Measurements from ENCODE around the gene TMEM167A. TPM values are rescaled to one million over a fixed set of nuclear protein-coding genes. Genes with fewer than 3 reads are reported as not detected.
"Not testable (repeated sequence)": the region's sequence is repeated elsewhere in the genome, so short reads cannot be mapped to it uniquely, and the experiment has no call there.

Gene TMEM167A
- total and polyA plus RNA-seq, 3 experiments from 2014 or later, result 61.6 to 96.6 (median 93.6) TPM

GRCh38 chr5:83077662-83078261 is 568 bp upstream of the TMEM167A start:
- Histone ChIP-seq H3K4me3 (ENCODE audit: low read length) (peak overlapping the region; percentile 89), H3K27me3 (ENCODE audit: insufficient read depth, low read length, poor library complexity, severe bottlenecking) (no peaks in the 10 kb centered on the region), H3K9me3 (ENCODE audit: low read length) (no peaks in the 10 kb centered on the region), H3K36me3 (ENCODE audit: insufficient read depth, low read length) (peaks cover 7% of the 10 kb centered on the region), H3K27ac (ENCODE audit: low read depth, low read length) (peak overlapping the region; percentile 92), H3K4me1 (ENCODE audit: insufficient read depth, low read length) (peaks cover 16% of the 10 kb centered on the region)
- Mint-ChIP-seq H3K9me3 (no peaks in the 10 kb centered on the region), H3K4me1 (peaks cover 47 to 61% (median 55%) of the 10 kb centered on the region in 3 donors), H3K4me3 (peak overlapping the region; percentile 96 to 99 (median 98)), H3K27ac (peak overlapping the region; percentile 94 to 99 (median 98)), H3K36me3 (peaks cover 4 to 30% (median 15%) of the 10 kb centered on the region in 3 donors), H3K27me3 (no peaks in the 10 kb centered on the region)
- CTCF ChIA-PET, result interaction anchor here (1.8 kb wide), 1 partner anchor 17 kb away, joined by 4 read pairs; no protein-coding TSS in a partner anchor
- POLR2A ChIA-PET, result interaction anchor here (0.8 kb wide), 1 partner anchor 16 kb away, joined by 3 read pairs; no protein-coding TSS in a partner anchor
- DNase-seq, result no peak

GRCh38 chr5:83072966-83073365 is 4.2 kb downstream of the TMEM167A start:
- DNase-seq, result no peak
- no peak overlapping the region for H3K4me3 ChIP-seq (ENCODE audit: low read length)
- POLR2A ChIA-PET, result no interaction called here
- peaks cover 4 to 45% (median 15%) of the 10 kb centered on the region in 3 donors for H3K36me3 Mint-ChIP-seq
- H3K4me3 Mint-ChIP-seq, result peak overlapping the region in 3 of 7 donors; percentile 10 to 16 (median 12)
- peaks cover 73 to 94% (median 94%) of the 10 kb centered on the region in 3 donors for H3K4me1 Mint-ChIP-seq
- peak overlapping the region in 2 of 8 donors; percentile 6 to 24 for H3K27ac Mint-ChIP-seq
- CTCF ChIA-PET, result no interaction called here
- no peaks in the 10 kb centered on the region for H3K27me3 Mint-ChIP-seq
- peaks cover 7% of the 10 kb centered on the region for H3K36me3 ChIP-seq (ENCODE audit: insufficient read depth, low read length)
- no peaks in the 10 kb centered on the region for H3K9me3 Mint-ChIP-seq
- no peak overlapping the region for H3K27ac ChIP-seq (ENCODE audit: low read depth, low read length)
- no peaks in the 10 kb centered on the region for H3K27me3 ChIP-seq (ENCODE audit: insufficient read depth, low read length, poor library complexity, severe bottlenecking)
- no peaks in the 10 kb centered on the region for H3K9me3 ChIP-seq (ENCODE audit: low read length)
- H3K4me1 ChIP-seq (ENCODE audit: insufficient read depth, low read length), result peaks cover 36% of the 10 kb centered on the region

- H3K4me1 ChIP-seq (ENCODE audit: insufficient read depth, low read length), result peaks cover 32% of the 10 kb centered on the region
- H3K27ac ChIP-seq (ENCODE audit: low read depth, low read length), result no peak overlapping the region
- H3K27me3 Mint-ChIP-seq, result no peaks in the 10 kb centered on the region
- peak overlapping the region; percentile 2 to 70 (median 43) for H3K4me3 Mint-ChIP-seq
- no peak overlapping the region for H3K4me3 ChIP-seq (ENCODE audit: low read length)
- no peak for DNase-seq
- peak overlapping the region in 2 of 8 donors; percentile 47 to 81 for H3K27ac Mint-ChIP-seq
- no peaks in the 10 kb centered on the region for H3K27me3 ChIP-seq (ENCODE audit: insufficient read depth, low read length, poor library complexity, severe bottlenecking)
- H3K4me1 Mint-ChIP-seq, result peaks cover 70 to 95% (median 91%) of the 10 kb centered on the region in 3 donors
- no peaks in the 10 kb centered on the region for H3K9me3 Mint-ChIP-seq
- CTCF ChIA-PET, result no interaction called here
- POLR2A ChIA-PET, result no interaction called here
- peaks cover 4 to 36% (median 15%) of the 10 kb centered on the region in 3 donors for H3K36me3 Mint-ChIP-seq
- H3K36me3 ChIP-seq (ENCODE audit: insufficient read depth, low read length), result peaks cover 7% of the 10 kb centered on the region
- H3K9me3 ChIP-seq (ENCODE audit: low read length), result no peaks in the 10 kb centered on the region
Observed at GRCh38 chr5:83071286-83072051, 5.7 kb downstream of the TMEM167A start.

GRCh38 chr5:83069096-83069799 is 7.9 kb downstream of the TMEM167A start:
- peaks cover 66 to 93% (median 89%) of the 10 kb centered on the region in 3 donors for H3K4me1 Mint-ChIP-seq
- H3K27ac Mint-ChIP-seq, result no peak overlapping the region
- POLR2A ChIA-PET, result no interaction called here
- peaks cover 4 to 35% (median 11%) of the 10 kb centered on the region in 3 donors for H3K36me3 Mint-ChIP-seq
- H3K27me3 Mint-ChIP-seq, result no peaks in the 10 kb centered on the region
- Histone ChIP-seq H3K4me1 (ENCODE audit: insufficient read depth, low read length) (peaks cover 28% of the 10 kb centered on the region), H3K36me3 (ENCODE audit: insufficient read depth, low read length) (peaks cover 10% of the 10 kb centered on the region), H3K27me3 (ENCODE audit: insufficient read depth, low read length, poor library complexity, severe bottlenecking) (no peaks in the 10 kb centered on the region), H3K4me3 (ENCODE audit: low read length) (no peak overlapping the region), H3K27ac (ENCODE audit: low read depth, low read length) (no peak overlapping the region), H3K9me3 (ENCODE audit: low read length) (no peaks in the 10 kb centered on the region)
- CTCF ChIA-PET, result no interaction called here
- no peaks in the 10 kb centered on the region for H3K9me3 Mint-ChIP-seq
- no peak for DNase-seq
- no peak overlapping the region for H3K4me3 Mint-ChIP-seq

GRCh38 chr5:83067377-83067776 is 9.8 kb downstream of the TMEM167A start:
- POLR2A ChIA-PET; CTCF ChIA-PET; H3K27ac ChIP-seq (ENCODE audit: low read depth, low read length); H3K27me3 ChIP-seq (ENCODE audit: insufficient read depth, low read length, poor library complexity, severe bottlenecking); H3K27me3 Mint-ChIP-seq; H3K9me3 Mint-ChIP-seq; H3K9me3 ChIP-seq (ENCODE audit: low read length); H3K4me3 ChIP-seq (ENCODE audit: low read length); H3K4me3 Mint-ChIP-seq; H3K36me3 ChIP-seq (ENCODE audit: insufficient read depth, low read length); H3K27ac Mint-ChIP-seq; DNase-seq: not testable (repeated sequence)
- Mint-ChIP-seq H3K36me3 (peaks cover 0 to 28% (median 5%) of the 10 kb centered on the region in 3 donors), H3K4me1 (peaks cover 53 to 89% (median 80%) of the 10 kb centered on the region in 3 donors)
- H3K4me1 ChIP-seq (ENCODE audit: insufficient read depth, low read length), result peaks cover 25% of the 10 kb centered on the region

- Mint-ChIP-seq H3K36me3 (peaks cover 0 to 29% (median 6%) of the 10 kb centered on the region in 3 donors), H3K4me1 (peaks cover 47 to 86% (median 72%) of the 10 kb centered on the region in 3 donors), H3K27me3 (no peaks in the 10 kb centered on the region), H3K9me3 (no peaks in the 10 kb centered on the region), H3K4me3 (no peak overlapping the region), H3K27ac (peak overlapping the region in 3 of 8 donors; percentile 24 to 32 (median 29))
- CTCF ChIA-PET, result no interaction called here
- no peak for DNase-seq
- H3K36me3 ChIP-seq (ENCODE audit: insufficient read depth, low read length), result peaks cover 6% of the 10 kb centered on the region
- H3K27me3 ChIP-seq (ENCODE audit: insufficient read depth, low read length, poor library complexity, severe bottlenecking), result no peaks in the 10 kb centered on the region
- POLR2A ChIA-PET, result no interaction called here
- no peaks in the 10 kb centered on the region for H3K9me3 ChIP-seq (ENCODE audit: low read length)
- no peak overlapping the region for H3K27ac ChIP-seq (ENCODE audit: low read depth, low read length)
- H3K4me3 ChIP-seq (ENCODE audit: low read length), result no peak overlapping the region
- peaks cover 18% of the 10 kb centered on the region for H3K4me1 ChIP-seq (ENCODE audit: insufficient read depth, low read length)
Observed at GRCh38 chr5:83066548-83067110, 10.6 kb downstream of the TMEM167A start.

GRCh38 chr5:83059341-83059740 is 17.9 kb downstream of the TMEM167A start:
- peak overlapping the region in 1 of 8 donors; percentile 75 for H3K27ac Mint-ChIP-seq
- no peak overlapping the region for H3K27ac ChIP-seq (ENCODE audit: low read depth, low read length)
- H3K4me1 ChIP-seq (ENCODE audit: insufficient read depth, low read length), result no peaks in the 10 kb centered on the region
- no peak overlapping the region for H3K4me3 ChIP-seq (ENCODE audit: low read length)
- H3K27me3 Mint-ChIP-seq, result no peaks in the 10 kb centered on the region
- DNase-seq, result no peak
- H3K9me3 Mint-ChIP-seq, result no peaks in the 10 kb centered on the region
- H3K27me3 ChIP-seq (ENCODE audit: insufficient read depth, low read length, poor library complexity, severe bottlenecking), result no peaks in the 10 kb centered on the region
- peaks cover 12% of the 10 kb centered on the region for H3K36me3 ChIP-seq (ENCODE audit: insufficient read depth, low read length)
- peaks cover 29 to 53% (median 51%) of the 10 kb centered on the region in 3 donors for H3K4me1 Mint-ChIP-seq
- ChIA-PET POLR2A (no interaction called here), CTCF (no interaction called here)
- no peaks in the 10 kb centered on the region for H3K9me3 ChIP-seq (ENCODE audit: low read length)
- H3K36me3 Mint-ChIP-seq, result peaks cover 0 to 72% (median 16%) of the 10 kb centered on the region in 3 donors
- H3K4me3 Mint-ChIP-seq, result no peak overlapping the region
